GM12892 (cell line): ENCODE results near the gene USP2.

Source experiments
- POLR2A ChIP-seq: IDR thresholded peaks from 2 replicates; pipeline ENCODE4 v1.6.1; 2011; ENCODE audit warnings: low read depth, low read length, control low read depth
- POLR2AphosphoS5 ChIP-seq: IDR thresholded peaks from 2 replicates; pipeline ENCODE4 v1.6.1; 2011; ENCODE audit warnings: low read depth, low read length, control low read depth

- TF ChIP-seq POLR2AphosphoS5 = no peak
- no peak for TF ChIP-seq POLR2A
Measured at GRCh38 chr11:119409731-119410130, 28.2 kb upstream of the USP2 start.
